HG02938 (cell line): Measurements from ENCODE around the gene C1D.
"Not testable (repeated sequence)": the region's sequence is repeated elsewhere in the genome, so short reads cannot be mapped to it uniquely, and the experiment has no call there.

Experiments used
- ATAC-seq: cut with Tn5 transposase; IDR thresholded peaks from one replicate; pipeline ENCODE4 v1.9.1; 2021; ENCODE audit warnings: mild to moderate bottlenecking, moderate library complexity; ENCODE audit not compliant: unreplicated experiment

Gene C1D, protein sequence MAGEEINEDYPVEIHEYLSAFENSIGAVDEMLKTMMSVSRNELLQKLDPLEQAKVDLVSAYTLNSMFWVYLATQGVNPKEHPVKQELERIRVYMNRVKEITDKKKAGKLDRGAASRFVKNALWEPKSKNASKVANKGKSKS

GRCh38 chr2:68062680-68063387 is at the start of gene C1D:
C1D (minus strand) TSS chr2:68063004; CDS start chr2:68047310, 15,694 bp downstream.
- ATAC-seq: peak; percentile 94

DNA sequence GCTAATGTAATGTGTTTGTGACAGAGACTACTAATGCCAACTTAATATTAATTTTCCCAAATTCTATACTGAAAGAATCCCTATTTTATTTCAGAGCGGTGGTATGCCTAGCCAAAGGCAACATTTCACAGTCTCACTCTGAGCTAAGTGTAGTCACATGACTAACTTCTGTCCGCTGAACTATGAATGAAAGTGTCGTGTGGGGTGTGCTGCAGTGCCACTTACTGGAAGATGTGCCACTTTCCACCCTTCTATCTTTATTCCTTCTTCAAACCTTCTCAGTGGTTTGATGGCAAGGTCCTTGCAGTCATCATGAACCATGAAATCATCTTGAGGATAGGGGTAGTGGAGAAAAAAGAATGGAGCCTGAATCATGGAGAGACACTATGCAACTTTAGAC is 47.3 kb upstream of the C1D start:
- peak; percentile 67 for ATAC-seq

DNA sequence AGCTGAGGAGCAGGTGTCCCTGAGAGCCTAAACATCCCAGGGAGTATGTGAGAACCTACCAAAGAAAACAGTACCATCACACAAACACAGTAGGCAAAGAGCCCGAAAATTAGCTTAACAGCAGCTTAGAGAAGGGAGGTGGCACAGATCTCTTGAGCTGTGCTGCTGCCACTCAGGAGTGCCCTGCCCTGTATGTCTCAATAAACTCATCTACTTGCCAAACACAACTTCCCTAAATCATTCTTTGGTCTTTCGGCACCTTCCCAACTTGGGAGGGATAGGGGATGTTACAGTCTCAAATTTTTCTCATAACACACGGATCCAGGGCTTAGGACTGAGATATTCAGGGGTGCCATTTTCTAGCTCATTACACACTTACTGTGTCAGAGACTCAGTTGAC is 45.3 kb upstream of the C1D start:
- ATAC-seq: no peak

DNA sequence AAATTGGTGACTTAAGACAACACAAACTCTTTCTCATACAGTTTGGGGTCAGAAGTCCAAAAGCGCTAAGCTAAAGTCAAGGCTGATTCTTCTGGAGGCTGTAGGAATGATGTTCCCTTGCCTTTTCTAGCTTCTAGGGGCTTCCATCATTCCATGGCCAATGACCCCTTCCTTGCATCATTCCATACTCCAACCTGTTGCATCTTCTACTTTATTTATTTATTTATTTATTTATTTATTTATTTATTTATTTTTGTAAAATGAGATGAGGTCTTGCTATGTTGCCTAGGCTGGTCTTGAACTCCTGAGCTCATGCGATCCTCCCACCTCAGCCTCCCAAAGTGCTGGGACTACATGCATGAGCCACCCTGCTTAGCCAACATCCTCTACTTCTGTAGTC is 44.7 kb upstream of the C1D start:
- no peak for ATAC-seq

DNA sequence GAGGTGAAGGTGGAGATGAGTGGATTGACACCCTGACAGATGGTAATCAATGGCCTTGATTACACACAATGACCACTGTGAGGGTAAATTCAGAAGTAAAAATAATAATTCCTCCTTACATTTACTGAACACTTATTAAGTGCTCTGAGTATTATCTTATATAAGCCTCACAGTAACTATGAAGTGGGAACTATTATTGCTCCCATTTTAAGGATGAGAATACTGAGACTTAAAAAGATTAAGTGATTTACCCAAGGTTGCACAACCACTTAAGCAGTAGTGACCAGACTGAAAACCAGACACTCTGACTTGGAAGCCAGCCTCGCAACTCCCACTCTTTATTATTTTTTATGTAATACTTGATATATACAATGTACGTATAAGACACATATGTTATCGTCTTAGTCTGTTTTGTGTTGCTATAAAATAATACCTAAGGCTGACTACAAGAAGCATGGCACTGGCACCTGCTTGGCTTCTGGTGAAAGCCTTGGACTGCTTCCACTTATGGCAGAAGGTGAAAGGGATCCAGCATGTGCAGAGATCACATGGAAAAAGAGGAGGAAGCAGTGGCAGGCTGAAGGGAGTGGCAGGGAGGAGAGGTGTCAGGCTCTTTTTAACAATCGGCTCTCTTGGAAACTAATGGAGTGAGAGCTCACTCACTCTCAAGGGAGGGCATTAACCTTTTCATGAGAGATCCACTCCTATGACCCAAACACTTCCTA is 41.5 kb upstream of the C1D start:
- no peak for ATAC-seq

- no peak for ATAC-seq
These were observed 40.9 kb upstream of the C1D start for GRCh38 chr2:68103709-68104055.

DNA sequence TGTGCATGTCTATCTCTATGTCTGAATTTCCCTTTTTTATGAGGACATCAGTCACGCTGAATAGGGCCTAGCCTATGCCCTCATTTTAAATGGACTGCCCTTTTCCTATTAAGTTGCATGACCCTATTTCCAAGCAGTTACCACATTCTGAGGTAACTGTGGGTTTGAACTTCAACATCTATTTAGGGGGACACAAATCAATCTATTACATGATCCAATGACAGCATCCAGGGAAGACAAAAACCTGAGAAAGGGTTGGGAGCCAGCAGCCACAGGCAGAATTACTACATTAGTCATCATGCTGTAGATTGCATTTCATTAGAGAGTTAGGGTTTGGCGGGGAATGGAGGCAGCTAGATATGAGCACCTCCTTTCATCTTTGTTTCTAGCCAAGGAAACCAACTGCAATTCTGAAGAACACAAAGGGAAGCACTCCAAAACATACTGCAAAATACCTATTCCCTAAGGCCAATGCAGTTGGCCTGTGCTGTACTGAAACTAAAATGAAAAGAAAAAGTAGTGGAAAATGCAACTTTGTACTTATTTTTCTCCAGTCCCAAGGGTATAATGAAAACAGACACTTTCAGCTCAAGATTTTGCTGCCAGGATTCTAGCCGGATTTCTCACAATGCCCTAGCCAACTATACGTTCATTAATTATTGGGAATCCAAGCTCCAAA is 40.4 kb upstream of the C1D start:
- ATAC-seq: no peak

- ATAC-seq: no peak
These were observed 37.4 kb upstream of the C1D start for GRCh38 chr2:68100189-68100588.

DNA sequence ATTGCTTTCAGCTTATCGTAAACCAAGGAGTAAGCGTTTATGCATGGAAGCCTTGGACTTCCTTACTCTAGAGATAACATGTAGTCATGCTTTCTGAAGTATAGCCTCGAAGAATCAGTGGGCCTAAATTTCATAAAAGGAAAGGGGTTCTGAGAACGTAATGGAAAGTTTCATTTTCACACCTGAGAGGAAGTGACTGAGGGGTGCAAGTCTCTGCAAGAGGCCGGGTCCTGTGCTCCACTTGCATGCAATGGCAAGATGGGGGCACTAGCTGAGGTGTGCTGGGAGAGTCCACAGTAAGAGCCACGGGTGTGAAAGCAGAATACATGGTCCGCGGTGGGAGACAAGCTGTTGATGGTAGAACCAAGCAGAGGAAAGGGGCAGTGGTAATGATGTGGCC is 36.5 kb upstream of the C1D start:
- no peak for ATAC-seq

DNA sequence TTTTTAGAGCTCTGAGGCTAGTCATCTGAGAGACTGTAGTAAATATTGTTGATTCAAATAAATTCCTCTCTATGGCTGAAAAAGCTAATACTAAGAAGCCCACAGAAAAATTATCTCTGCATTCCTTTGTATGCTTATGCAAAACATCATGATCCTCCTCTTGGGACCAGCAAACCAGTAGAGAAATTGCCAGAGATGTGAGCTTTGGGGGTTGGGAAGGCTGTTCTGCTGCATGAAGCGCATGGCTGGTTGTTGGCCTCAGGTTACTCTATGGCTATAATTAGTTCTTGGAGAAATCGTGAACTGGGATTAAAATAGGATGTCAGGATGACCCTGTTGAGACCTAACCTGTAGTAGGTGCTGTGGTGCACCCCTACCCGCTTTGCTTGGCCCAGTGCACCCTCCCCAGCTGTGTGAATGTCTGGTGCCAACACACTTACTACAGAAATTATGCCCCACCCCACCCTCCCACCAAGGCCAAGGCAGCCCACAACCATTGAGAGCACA is 35.5 kb upstream of the C1D start:
- ATAC-seq: no peak

GRCh38 chr2:68094111-68094510 is 31.3 kb upstream of the C1D start:
- ATAC-seq: no peak

GRCh38 chr2:68093634-68094033 is 30.8 kb upstream of the C1D start:
- no peak for ATAC-seq

DNA sequence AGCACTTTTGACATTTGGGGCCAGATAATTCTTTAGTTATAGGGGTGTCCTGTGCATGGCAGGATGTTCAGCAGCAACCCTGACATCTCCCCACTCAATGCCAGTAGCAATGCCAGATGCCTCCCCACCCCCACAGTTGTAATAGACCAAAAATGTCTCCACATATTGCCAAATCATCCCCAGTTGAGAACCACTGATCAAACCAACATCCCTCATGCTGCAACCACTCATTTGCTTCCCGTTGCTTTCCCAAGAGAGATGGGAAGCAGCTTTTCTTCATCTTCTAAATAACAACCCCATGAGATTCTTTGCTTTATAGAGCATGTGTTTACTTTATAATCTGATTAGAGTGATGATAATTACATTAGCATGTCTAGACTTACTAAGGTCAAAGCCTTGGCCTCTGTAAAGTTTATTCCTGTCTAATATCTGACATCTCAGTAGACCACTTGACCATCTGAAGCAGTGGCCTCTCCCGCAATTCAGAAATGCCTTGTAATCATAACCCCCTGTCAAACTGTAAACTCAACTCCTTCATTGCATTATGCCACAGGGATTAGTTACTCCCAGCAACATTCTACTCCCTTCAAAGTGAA is 28.7 kb upstream of the C1D start:
- no peak for ATAC-seq

DNA sequence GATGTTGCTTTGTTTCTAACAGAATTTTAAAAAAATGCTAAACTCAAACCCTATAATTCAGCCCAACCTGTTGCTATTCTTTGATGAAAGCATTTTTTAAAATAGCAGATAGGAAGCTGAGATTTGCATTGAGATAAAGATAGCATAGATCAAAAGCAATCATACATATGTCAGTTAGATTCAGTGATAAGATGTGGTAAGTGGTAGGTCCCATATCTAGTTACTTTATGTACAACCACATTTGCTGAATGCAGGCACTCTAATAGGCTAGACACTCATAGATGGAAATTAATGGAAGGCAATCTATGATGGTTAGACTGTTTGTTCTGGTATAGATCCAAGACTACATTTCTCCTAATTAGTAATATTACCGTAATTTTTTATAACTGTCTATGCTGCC is 27.2 kb upstream of the C1D start:
- no peak for ATAC-seq

GRCh38 chr2:68088940-68089339 is 26.1 kb upstream of the C1D start:
- no peak for ATAC-seq

DNA sequence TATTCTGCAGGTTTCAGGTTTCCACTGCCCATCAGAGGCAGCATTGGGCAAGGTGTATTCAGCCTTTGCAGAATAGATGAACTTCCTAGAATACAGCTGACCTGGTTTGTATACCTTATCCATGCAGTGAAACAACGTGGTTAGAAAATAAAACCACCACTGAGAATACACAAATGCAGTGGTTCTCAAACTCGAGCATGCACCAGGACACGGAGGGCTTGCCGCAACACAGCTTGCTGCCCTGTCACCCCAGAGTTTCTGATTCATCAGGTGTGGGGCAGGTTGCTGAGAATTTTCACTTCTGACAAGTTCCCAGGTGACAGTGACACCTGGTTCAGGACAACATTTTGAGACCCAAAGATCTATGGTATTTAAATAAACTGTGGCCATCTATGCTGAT is 23.4 kb upstream of the C1D start:
- no peak for ATAC-seq

DNA sequence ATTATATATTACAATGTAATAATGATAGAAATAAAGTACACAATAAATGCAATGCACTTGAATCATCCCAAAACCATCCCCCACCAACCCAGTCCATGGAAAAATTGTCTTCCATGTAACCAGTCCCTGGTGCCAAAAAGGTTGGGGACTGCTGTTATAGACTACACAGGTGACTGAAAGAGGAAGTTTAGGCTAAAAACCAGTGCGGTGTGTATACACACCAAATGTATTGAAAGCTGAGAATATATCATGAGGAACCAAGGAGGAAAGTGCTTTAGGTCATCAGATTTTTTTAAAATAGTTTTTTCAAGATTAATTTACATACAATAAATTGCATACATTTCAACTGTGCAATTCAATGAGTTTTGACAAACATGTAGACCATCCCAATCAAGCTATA is 20.5 kb upstream of the C1D start:
- ATAC-seq: peak; percentile 69

- ATAC-seq: no peak
These were observed 11.2 kb upstream of the C1D start for GRCh38 chr2:68074050-68074449.

DNA sequence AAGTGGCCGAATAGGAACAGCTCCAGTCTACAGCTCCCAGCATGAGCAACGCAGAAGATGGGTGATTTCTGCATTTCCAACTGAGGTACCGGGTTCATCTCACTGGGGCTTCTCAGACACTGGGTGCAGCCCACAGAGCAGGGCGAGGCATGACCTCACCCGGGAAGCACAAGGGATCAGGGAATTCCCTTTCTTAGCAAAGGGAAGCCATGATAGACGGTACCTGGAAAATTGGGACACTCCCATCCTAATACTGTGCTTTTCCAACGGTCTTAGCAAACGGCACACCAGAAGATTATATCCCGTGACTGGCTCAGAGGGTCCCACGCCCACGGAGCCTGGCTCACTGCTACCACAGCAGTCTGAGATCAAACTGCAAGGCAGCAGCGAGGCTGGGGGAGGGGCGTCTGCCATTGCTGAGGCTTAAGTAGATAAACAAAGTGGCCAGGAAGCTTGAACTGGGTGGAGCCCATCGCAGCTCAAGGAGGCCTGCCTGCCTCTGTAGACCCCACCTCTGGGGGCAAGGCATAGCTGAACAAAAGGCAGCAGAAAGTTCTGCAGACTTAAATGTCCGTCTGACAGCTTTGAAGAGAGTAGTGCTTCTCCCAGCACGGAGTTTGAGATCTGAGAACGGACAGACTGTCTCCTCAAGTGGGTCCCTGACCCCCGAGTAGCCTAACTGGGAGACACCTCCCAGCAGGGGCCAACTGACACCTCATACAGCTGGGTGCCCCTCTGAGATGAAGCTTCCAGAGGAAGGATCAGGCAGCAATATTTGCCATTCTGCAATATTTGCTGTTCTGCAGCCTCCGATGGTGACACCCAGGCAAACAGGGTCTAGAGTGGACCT is 1.2 kb upstream of the C1D start:
- not testable (repeated sequence) for ATAC-seq

- ATAC-seq: no peak
These were observed 2.2 kb downstream of the C1D start for GRCh38 chr2:68060652-68061051.
